ENCODE measurements around the gene GARIN1A. TPM values are rescaled to one million over a fixed set of nuclear protein-coding genes. Genes with fewer than 3 reads are reported as not detected.

GARIN1A gene
- total and polyA plus RNA-seq, 10 donors = 0.70 to 7.1 (median 2.1) TPM

- intact Hi-C loops (cut with DNase I; ENCODE audit: low total_unique reads) = no loop called here
- TF ChIP-seq POLR2A (IDR thresholded peaks at IDR 0.05) (no peak), POLR2AphosphoS5 (IDR thresholded peaks at IDR 0.05) (no peak), CTCF (IDR thresholded peaks at IDR 0.05 in 8 of 11, conservative IDR thresholded peaks at IDR 0.05 in 3 of 11) (no peak)
- no peak overlapping the region for H3K4me3 ChIP-seq
- H3K9me3 ChIP-seq = peaks cover 0 to 8% (median 2%) of the 10 kb centered on the region in 8 donors
- peaks cover 0 to 5% (median 0%) of the 10 kb centered on the region in 6 donors for H3K4me1 ChIP-seq
- 78 to 87% (median 82%) methylated on average over 3 of the region's 3 CpGs for WGBS, 5 donors
- DNase-seq = no peak
- no peaks in the 10 kb centered on the region for H3K27me3 ChIP-seq (replicated peaks in 1 of 7)
- H3K27ac ChIP-seq = no peak overlapping the region
- H3K36me3 ChIP-seq = no peaks in the 10 kb centered on the region
Observed at GRCh38 chr7:128708824-128709223, 36.7 kb downstream of the GARIN1A start.

- H3K27me3 ChIP-seq (replicated peaks in 1 of 7) = no peaks in the 10 kb centered on the region
- TF ChIP-seq CTCF (IDR thresholded peaks at IDR 0.05 in 8 of 11, conservative IDR thresholded peaks at IDR 0.05 in 3 of 11) (no peak), POLR2A (IDR thresholded peaks at IDR 0.05) (no peak), POLR2AphosphoS5 (IDR thresholded peaks at IDR 0.05) (no peak)
- H3K27ac ChIP-seq = no peak overlapping the region
- H3K36me3 ChIP-seq = no peaks in the 10 kb centered on the region
- H3K4me3 ChIP-seq = no peak overlapping the region
- intact Hi-C loops (cut with DNase I; ENCODE audit: low total_unique reads) = no loop called here
- peaks cover 0 to 12% (median 0%) of the 10 kb centered on the region in 6 donors for H3K4me1 ChIP-seq
- 48 to 79% (median 67%) methylated on average over 6 of the region's 6 CpGs for WGBS, 5 donors
- peaks cover 0 to 8% (median 2%) of the 10 kb centered on the region in 8 donors for H3K9me3 ChIP-seq
- DNase-seq = no peak
Observed at GRCh38 chr7:128710481-128710880, 38.4 kb downstream of the GARIN1A start.

GRCh38 chr7:128713794-128714193, 41.7 kb downstream of the GARIN1A start:
- Histone ChIP-seq H3K27ac (no peak overlapping the region), H3K27me3 (replicated peaks in 1 of 7) (no peaks in the 10 kb centered on the region), H3K4me1 (peaks cover 0 to 12% (median 0%) of the 10 kb centered on the region in 6 donors), H3K4me3 (no peak overlapping the region), H3K36me3 (no peaks in the 10 kb centered on the region), H3K9me3 (peaks cover 0 to 8% (median 2%) of the 10 kb centered on the region in 8 donors)
- intact Hi-C loops (cut with DNase I; ENCODE audit: low total_unique reads) = no loop called here
- no peak for TF ChIP-seq POLR2AphosphoS5 (IDR thresholded peaks at IDR 0.05)
- no peak for TF ChIP-seq POLR2A (IDR thresholded peaks at IDR 0.05)
- TF ChIP-seq CTCF (IDR thresholded peaks at IDR 0.05 in 8 of 11, conservative IDR thresholded peaks at IDR 0.05 in 3 of 11) = no peak
- 80 to 93% (median 85%) methylated on average over 2 of the region's 2 CpGs for WGBS, 5 donors
- no peak for DNase-seq

GRCh38 chr7:128714701-128715495, 42.8 kb downstream of the GARIN1A start:
- TF ChIP-seq POLR2AphosphoS5 (IDR thresholded peaks at IDR 0.05) (peak in 1 of 3 donors; percentile 45), CTCF (IDR thresholded peaks at IDR 0.05 in 8 of 11, conservative IDR thresholded peaks at IDR 0.05 in 3 of 11) (no peak), POLR2A (IDR thresholded peaks at IDR 0.05) (no peak)
- H3K9me3 ChIP-seq = peaks cover 0 to 8% (median 2%) of the 10 kb centered on the region in 8 donors
- peak overlapping the region in 1 of 8 donors; percentile 43 for H3K27ac ChIP-seq
- WGBS, 5 donors = 47 to 66% (median 52%) methylated on average over 8 of the region's 8 CpGs
- H3K27me3 ChIP-seq (replicated peaks in 1 of 7) = no peaks in the 10 kb centered on the region
- DNase-seq = no peak
- H3K4me3 ChIP-seq = no peak overlapping the region
- intact Hi-C loops (cut with DNase I; ENCODE audit: low total_unique reads) = no loop called here
- peaks cover 0 to 12% (median 0%) of the 10 kb centered on the region in 6 donors for H3K4me1 ChIP-seq
- H3K36me3 ChIP-seq = no peaks in the 10 kb centered on the region

Measured in spleen (tissue), 11 donors.